ENCODE data around the gene ZYX.
A peak's percentile ranks its signal among the peaks of the same experiment; 100 is the strongest.

ZYX gene

GRCh38 chr7:143354376-143354775, 26.8 kb upstream of the ZYX start:
- 92 to 93% methylated on average over 7 of the region's 8 CpGs for WGBS, 2 experiments (ENCODE audit: insufficient coverage in 2 of 2)
- Histone ChIP-seq H3K4me3 (ENCODE audit: extremely low read depth, insufficient read depth, low read length, poor library complexity, severe bottlenecking) (no peak overlapping the region), H3K36me3 (ENCODE audit: control insufficient read depth, insufficient read depth, low read length) (peaks cover 3% of the 10 kb centered on the region), H3K4me1 (ENCODE audit: control insufficient read depth, insufficient read depth, low read length, poor library complexity, severe bottlenecking) (peaks cover 3% of the 10 kb centered on the region), H3K9me3 (ENCODE audit: control insufficient read depth, low read length) (no peaks in the 10 kb centered on the region), H3K27ac (ENCODE audit: low read depth, low read length, severe bottlenecking) (no peak overlapping the region)

DNA sequence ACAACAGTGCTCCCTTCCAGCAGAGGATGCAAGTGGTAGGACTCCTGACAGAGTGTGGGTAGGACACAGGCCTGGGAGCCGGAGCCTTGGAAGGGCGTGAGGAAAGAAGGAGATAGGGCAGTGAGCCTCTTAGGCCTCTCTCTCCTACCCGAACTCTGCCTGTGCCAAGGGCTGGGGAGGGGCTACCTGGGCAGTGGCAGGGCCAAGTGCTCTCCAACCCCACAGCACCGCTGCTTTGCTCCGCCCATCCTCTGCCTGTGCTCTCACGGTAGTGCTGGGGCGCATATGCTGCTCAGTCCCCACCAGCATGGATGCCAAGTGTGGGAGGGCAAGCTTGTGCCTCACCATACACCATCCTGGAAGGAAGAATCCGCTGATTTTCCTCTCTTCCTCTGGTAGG, 26.2 kb upstream of the ZYX start:
- no peaks in the 10 kb centered on the region for H3K9me3 ChIP-seq (ENCODE audit: control insufficient read depth, low read length)
- peaks cover 3% of the 10 kb centered on the region for H3K36me3 ChIP-seq (ENCODE audit: control insufficient read depth, insufficient read depth, low read length)
- H3K4me1 ChIP-seq (ENCODE audit: control insufficient read depth, insufficient read depth, low read length, poor library complexity, severe bottlenecking), result peaks cover 3% of the 10 kb centered on the region
- 81 to 96% methylated on average over 6 to 7 of the region's 8 CpGs for WGBS, 2 experiments (ENCODE audit: insufficient coverage in 2 of 2)
- H3K4me3 ChIP-seq (ENCODE audit: extremely low read depth, insufficient read depth, low read length, poor library complexity, severe bottlenecking), result no peak overlapping the region
- no peak overlapping the region for H3K27ac ChIP-seq (ENCODE audit: low read depth, low read length, severe bottlenecking)

DNA sequence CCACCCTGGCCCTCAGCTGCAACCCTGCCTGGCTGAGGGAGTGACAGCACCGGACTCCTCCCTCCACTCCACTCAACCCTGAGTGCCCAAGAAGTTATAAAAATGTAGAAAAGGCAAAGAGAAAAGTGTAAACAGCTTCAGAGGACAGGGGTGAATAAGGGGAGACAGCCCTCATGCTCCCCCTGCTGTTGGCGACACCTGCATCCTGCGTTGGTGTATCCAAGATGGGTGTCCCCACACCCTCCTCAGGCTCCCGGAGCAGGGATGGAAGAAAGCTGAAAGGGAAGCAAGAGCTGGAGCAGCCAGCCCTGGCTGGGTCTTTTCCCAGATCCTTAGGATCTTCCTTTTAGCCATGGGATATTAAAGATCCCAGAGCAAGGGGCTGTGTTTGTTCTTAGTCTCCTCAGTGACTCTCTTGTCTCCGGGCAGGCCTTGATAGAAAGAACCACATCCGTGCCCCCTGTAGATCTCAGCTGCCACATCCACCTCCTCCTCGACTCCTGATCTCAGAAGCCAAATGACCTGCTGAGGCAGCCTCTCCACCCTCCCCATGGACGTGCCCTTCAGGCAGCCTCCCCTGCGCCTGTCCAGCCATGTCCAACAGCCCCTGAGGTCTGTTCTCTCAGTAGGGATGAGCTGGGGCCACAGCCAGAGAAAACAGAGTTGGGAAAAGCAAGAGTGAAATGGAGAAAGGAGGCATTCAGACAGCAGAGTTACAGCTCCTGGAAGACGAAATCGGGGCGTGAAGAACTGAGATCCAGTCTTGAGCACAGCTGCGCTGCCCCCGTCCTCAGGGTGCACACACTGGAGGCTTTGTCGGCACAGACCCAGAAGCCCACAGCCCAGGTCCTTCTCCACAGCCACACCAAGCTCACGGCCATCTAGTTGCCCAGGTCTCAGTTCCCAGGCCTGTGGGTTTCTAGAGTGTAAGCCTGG, 25.4 kb upstream of the ZYX start:
- no peak overlapping the region for H3K27ac ChIP-seq (ENCODE audit: low read depth, low read length, severe bottlenecking)
- WGBS, 2 experiments (ENCODE audit: insufficient coverage in 2 of 2), result 85 to 93% methylated on average over 10 to 13 of the region's 16 CpGs
- no peaks in the 10 kb centered on the region for H3K9me3 ChIP-seq (ENCODE audit: control insufficient read depth, low read length)
- peaks cover 3% of the 10 kb centered on the region for H3K36me3 ChIP-seq (ENCODE audit: control insufficient read depth, insufficient read depth, low read length)
- peaks cover 3% of the 10 kb centered on the region for H3K4me1 ChIP-seq (ENCODE audit: control insufficient read depth, insufficient read depth, low read length, poor library complexity, severe bottlenecking)
- no peak overlapping the region for H3K4me3 ChIP-seq (ENCODE audit: extremely low read depth, insufficient read depth, low read length, poor library complexity, severe bottlenecking)

- H3K4me1 ChIP-seq (ENCODE audit: control insufficient read depth, insufficient read depth, low read length, poor library complexity, severe bottlenecking), result peaks cover 1% of the 10 kb centered on the region
- WGBS, 2 experiments (ENCODE audit: insufficient coverage in 2 of 2), result 97 to 98% methylated on average over 11 to 13 of the region's 13 CpGs
- H3K27ac ChIP-seq (ENCODE audit: low read depth, low read length, severe bottlenecking), result no peak overlapping the region
- no peak overlapping the region for H3K4me3 ChIP-seq (ENCODE audit: extremely low read depth, insufficient read depth, low read length, poor library complexity, severe bottlenecking)
- H3K36me3 ChIP-seq (ENCODE audit: control insufficient read depth, insufficient read depth, low read length), result peaks cover 3% of the 10 kb centered on the region
- H3K9me3 ChIP-seq (ENCODE audit: control insufficient read depth, low read length), result no peaks in the 10 kb centered on the region
Observed at GRCh38 chr7:143356414-143357050, 24.6 kb upstream of the ZYX start.

GRCh38 chr7:143358626-143359025, 22.5 kb upstream of the ZYX start:
- Histone ChIP-seq H3K27ac (ENCODE audit: low read depth, low read length, severe bottlenecking) (no peak overlapping the region), H3K4me1 (ENCODE audit: control insufficient read depth, insufficient read depth, low read length, poor library complexity, severe bottlenecking) (peaks cover 4% of the 10 kb centered on the region), H3K36me3 (ENCODE audit: control insufficient read depth, insufficient read depth, low read length) (peaks cover 3% of the 10 kb centered on the region), H3K4me3 (ENCODE audit: extremely low read depth, insufficient read depth, low read length, poor library complexity, severe bottlenecking) (no peak overlapping the region), H3K9me3 (ENCODE audit: control insufficient read depth, low read length) (no peaks in the 10 kb centered on the region)
- WGBS, 2 experiments (ENCODE audit: insufficient coverage in 2 of 2), result 90 to 92% methylated on average over 10 to 11 of the region's 12 CpGs

DNA sequence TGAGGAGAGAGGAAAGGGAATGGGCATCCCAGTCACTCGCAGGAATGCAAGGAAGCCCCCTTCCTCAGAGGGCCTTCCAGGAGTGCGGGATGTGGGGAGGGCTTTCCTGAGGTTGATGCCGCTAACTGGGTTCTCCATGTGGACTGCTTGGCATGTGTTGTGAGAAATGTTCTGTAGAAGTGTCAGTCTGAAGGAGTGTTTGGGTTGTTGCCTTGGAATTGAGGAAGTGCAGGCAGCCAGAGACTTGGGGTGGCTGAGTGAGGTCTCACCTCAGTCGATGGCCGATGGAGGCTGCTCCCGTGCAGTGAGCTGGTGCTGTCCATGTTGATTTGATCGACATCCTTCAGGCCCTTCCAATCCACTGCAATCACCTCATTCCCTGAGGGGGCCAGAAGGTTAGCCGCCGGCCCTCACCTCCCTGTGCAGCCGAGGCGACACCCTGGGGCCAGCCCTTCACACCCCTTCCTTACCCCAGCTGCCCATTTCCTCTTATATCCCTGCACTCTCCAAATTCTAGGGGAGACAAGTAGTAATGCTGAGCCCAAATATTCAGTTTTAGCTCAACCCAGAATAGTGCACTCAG, 21.3 kb upstream of the ZYX start:
- H3K36me3 ChIP-seq (ENCODE audit: control insufficient read depth, insufficient read depth, low read length), result peaks cover 3% of the 10 kb centered on the region
- WGBS, 2 experiments (ENCODE audit: insufficient coverage in 2 of 2), result 84 to 92% methylated on average over 5 to 6 of the region's 11 CpGs
- no peaks in the 10 kb centered on the region for H3K9me3 ChIP-seq (ENCODE audit: control insufficient read depth, low read length)
- no peak overlapping the region for H3K27ac ChIP-seq (ENCODE audit: low read depth, low read length, severe bottlenecking)
- peaks cover 4% of the 10 kb centered on the region for H3K4me1 ChIP-seq (ENCODE audit: control insufficient read depth, insufficient read depth, low read length, poor library complexity, severe bottlenecking)
- no peak overlapping the region for H3K4me3 ChIP-seq (ENCODE audit: extremely low read depth, insufficient read depth, low read length, poor library complexity, severe bottlenecking)

DNA sequence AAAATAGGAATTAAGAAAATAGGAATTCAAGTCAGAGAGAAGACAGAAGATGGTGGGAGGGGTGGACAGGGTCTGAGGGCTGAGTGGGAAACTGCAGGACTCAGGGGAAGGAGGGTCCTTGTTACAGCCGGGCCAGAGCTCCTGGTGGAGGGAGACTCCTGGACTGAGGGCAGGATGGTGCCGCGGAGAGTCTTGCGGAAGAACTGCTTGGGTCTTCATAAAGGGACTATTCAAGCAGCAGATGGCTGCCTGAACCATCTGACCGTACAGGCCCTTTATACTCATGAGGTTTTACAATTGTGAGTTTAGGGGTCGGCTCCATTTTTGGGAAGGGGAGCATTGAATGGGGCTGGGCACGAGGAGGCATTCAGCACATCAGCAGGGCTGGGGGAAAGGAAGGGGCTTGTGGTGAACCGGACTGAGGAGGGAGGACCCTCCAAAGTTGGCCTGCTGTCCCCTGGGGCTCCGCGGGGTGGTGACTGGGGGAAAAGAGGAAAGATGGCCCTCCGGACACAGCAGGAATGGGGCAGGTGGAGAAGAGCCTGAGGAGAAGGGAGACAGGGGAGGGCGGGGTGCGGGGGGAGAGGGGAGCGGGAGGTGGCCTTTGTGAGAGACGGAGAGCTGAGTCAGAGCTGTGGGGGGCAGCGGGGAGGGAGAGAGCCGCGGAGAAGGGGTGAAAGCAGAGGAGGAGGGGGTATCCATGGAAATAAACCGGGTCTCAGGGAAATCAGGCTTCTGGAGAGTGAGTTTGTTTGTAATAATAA, 20.2 kb upstream of the ZYX start:
- Histone ChIP-seq H3K36me3 (ENCODE audit: control insufficient read depth, insufficient read depth, low read length) (peaks cover 3% of the 10 kb centered on the region), H3K4me3 (ENCODE audit: extremely low read depth, insufficient read depth, low read length, poor library complexity, severe bottlenecking) (peak overlapping the region; percentile 62), H3K27ac (ENCODE audit: low read depth, low read length, severe bottlenecking) (no peak overlapping the region), H3K4me1 (ENCODE audit: control insufficient read depth, insufficient read depth, low read length, poor library complexity, severe bottlenecking) (peaks cover 4% of the 10 kb centered on the region), H3K9me3 (ENCODE audit: control insufficient read depth, low read length) (no peaks in the 10 kb centered on the region)
- WGBS, 2 experiments (ENCODE audit: insufficient coverage in 2 of 2), result 28 to 33% methylated on average over 11 to 18 of the region's 19 CpGs

- no peaks in the 10 kb centered on the region for H3K9me3 ChIP-seq (ENCODE audit: control insufficient read depth, low read length)
- H3K4me3 ChIP-seq (ENCODE audit: extremely low read depth, insufficient read depth, low read length, poor library complexity, severe bottlenecking), result peak overlapping the region; percentile 62
- peaks cover 4% of the 10 kb centered on the region for H3K4me1 ChIP-seq (ENCODE audit: control insufficient read depth, insufficient read depth, low read length, poor library complexity, severe bottlenecking)
- WGBS, 2 experiments (ENCODE audit: insufficient coverage in 2 of 2), result 1 to 5% methylated on average over 12 to 13 of the region's 46 CpGs
- H3K27ac ChIP-seq (ENCODE audit: low read depth, low read length, severe bottlenecking), result no peak overlapping the region
- peaks cover 3% of the 10 kb centered on the region for H3K36me3 ChIP-seq (ENCODE audit: control insufficient read depth, insufficient read depth, low read length)
Observed at GRCh38 chr7:143361552-143362130, 19.5 kb upstream of the ZYX start.

DNA sequence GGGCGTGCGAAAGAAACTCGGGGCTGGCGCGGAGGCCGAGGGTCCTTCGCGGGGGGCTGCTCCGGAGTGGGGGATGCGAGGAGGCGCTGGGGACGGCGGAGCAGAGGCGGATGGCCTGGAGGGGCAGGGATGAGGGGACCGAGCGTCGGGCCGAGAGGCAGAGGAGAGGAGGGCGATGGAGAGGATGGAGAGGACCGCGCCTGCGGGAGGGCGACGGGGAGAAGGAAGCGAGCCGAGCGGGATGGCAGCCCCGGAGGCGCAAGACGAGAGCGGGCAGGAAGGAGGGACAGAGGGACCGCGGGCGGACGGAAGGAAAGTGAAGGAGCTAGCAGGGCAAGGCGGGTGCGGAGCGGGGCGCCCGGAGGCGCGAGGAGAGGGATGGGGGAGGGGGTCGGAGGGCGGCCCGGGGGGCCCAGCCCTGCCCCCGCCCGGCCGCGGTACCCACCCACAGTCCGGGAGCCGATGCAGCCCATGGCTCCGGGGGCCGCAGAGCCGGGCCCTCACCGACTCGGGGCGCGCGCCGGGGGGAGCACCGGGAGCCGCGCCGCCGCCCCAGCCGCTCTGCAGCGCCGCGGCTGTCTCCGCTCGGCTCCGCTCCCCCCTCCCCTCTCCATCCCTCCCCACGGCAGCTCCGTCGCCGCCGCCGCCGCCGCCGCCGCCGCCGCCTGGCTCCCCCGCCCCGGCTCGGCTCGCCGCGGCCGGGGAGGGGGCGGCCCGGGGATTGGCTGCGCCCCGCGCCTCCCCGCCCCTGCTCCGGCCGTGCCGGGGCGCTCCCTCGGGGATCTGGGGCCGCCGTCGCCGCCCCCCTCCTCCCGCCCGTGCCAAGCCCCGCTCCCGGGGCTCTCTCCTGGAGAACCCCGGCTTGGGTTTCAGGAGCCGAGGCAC, 18.8 kb upstream of the ZYX start, which contains the start of gene FAM131B:
FAM131B (minus strand) TSS at position 583 of the 885 bp plus-strand sequence; CDS start at position 473, 110 bp downstream.
- H3K4me1 ChIP-seq (ENCODE audit: control insufficient read depth, insufficient read depth, low read length, poor library complexity, severe bottlenecking), result peaks cover 4% of the 10 kb centered on the region
- no peaks in the 10 kb centered on the region for H3K36me3 ChIP-seq (ENCODE audit: control insufficient read depth, insufficient read depth, low read length)
- no peak within 1 kb of the TSS for H3K27ac ChIP-seq (ENCODE audit: low read depth, low read length, severe bottlenecking)
- H3K9me3 ChIP-seq (ENCODE audit: control insufficient read depth, low read length), result no peaks in the 10 kb centered on the region
- peak within 1 kb of the TSS; percentile 62 for H3K4me3 ChIP-seq (ENCODE audit: extremely low read depth, insufficient read depth, low read length, poor library complexity, severe bottlenecking)
- WGBS, 2 experiments (ENCODE audit: insufficient coverage in 2 of 2), result 1% methylated on average over 35 to 71 of the region's 112 CpGs
